HG02588 (cell line): ENCODE results near the gene CPA5.

Experiments used
- ATAC-seq: cut with Tn5 transposase; IDR thresholded peaks from one replicate; pipeline ENCODE4 v1.9.1; 2021; ENCODE audit warnings: mild to moderate bottlenecking, moderate library complexity; ENCODE audit not compliant: unreplicated experiment

Gene CPA5

GRCh38 chr7:130332259-130333053, 12.2 kb upstream of the CPA5 start:
- no peak for ATAC-seq

GRCh38 chr7:130333832-130334231, 10.8 kb upstream of the CPA5 start:
- ATAC-seq: no peak

- no peak for ATAC-seq
Measured at GRCh38 chr7:130334274-130334673, 10.3 kb upstream of the CPA5 start.

- no peak for ATAC-seq
Measured at GRCh38 chr7:130337410-130337971, 7.1 kb upstream of the CPA5 start.

GRCh38 chr7:130338233-130338632, 6.4 kb upstream of the CPA5 start:
- no peak for ATAC-seq

- no peak for ATAC-seq
Measured at GRCh38 chr7:130341882-130342281, 2.7 kb upstream of the CPA5 start.

- ATAC-seq: no peak
Measured at GRCh38 chr7:130342701-130343380, 1.8 kb upstream of the CPA5 start.

- ATAC-seq: no peak
Measured at GRCh38 chr7:130345136-130345535, 520 bp downstream of the CPA5 start.

- no peak for ATAC-seq
Measured at GRCh38 chr7:130345725-130346124, 1.1 kb downstream of the CPA5 start.

- no peak for ATAC-seq
Measured at GRCh38 chr7:130346177-130346905, 1.7 kb downstream of the CPA5 start.

- ATAC-seq: no peak
Measured at GRCh38 chr7:130346941-130347340, 2.3 kb downstream of the CPA5 start.

- no peak for ATAC-seq
Measured at GRCh38 chr7:130349911-130350782, 5.5 kb downstream of the CPA5 start.

- no peak for ATAC-seq
Measured at GRCh38 chr7:130350945-130351790, 6.6 kb downstream of the CPA5 start.

GRCh38 chr7:130351791-130352090, 7.1 kb downstream of the CPA5 start:
- no peak for ATAC-seq

- ATAC-seq: no peak
Measured at GRCh38 chr7:130352194-130353074, 7.8 kb downstream of the CPA5 start.

GRCh38 chr7:130353196-130353595, 8.6 kb downstream of the CPA5 start:
- no peak for ATAC-seq

GRCh38 chr7:130356121-130356875, 11.7 kb downstream of the CPA5 start:
- no peak for ATAC-seq
